Colonic mucosa (tissue), 4 donors: ENCODE data around the gene EIF3B. TPM values are rescaled to one million over a fixed set of nuclear protein-coding genes. Genes with fewer than 3 reads are reported as not detected.

Experiments used
- DNase-seq: peaks from one replicate; pipeline ENCODE4 v3.0.0-alpha.2; 2020
- H3K27ac ChIP-seq: fragments of 200-600 bp; one replicate; pipeline ENCODE4 v1.8.0; 2021
- H3K27me3 ChIP-seq: fragments of 200-600 bp; one replicate; pipeline ENCODE4 v1.8.0; 2021
- H3K36me3 ChIP-seq: fragments of 200-600 bp; one replicate; pipeline ENCODE4 v1.8.0; 2021
- H3K4me1 ChIP-seq: fragments of 200-600 bp; one replicate; pipeline ENCODE4 v1.8.0; 2021; ENCODE audit warnings: mild to moderate bottlenecking
- H3K4me3 ChIP-seq: fragments of 200-600 bp; one replicate; pipeline ENCODE4 v1.8.0; 2021
- H3K9ac ChIP-seq, 2 donors: one replicate each; pipeline ENCODE4 v1.7.0; 2013; ENCODE audit warnings: control low read depth in 2 of 2, low read depth in 2 of 2, low read length in 2 of 2
- H3K9me3 ChIP-seq: fragments of 200-600 bp; one replicate; pipeline ENCODE4 v1.8.0; 2021
- CTCF ChIP-seq: fragments of 200-600 bp; IDR thresholded peaks from one replicate; pipeline ENCODE4 v1.8.0; 2022; ENCODE audit warnings: antibody characterized with exemption, mild to moderate bottlenecking
- intact Hi-C: fragments of 100-400 bp; cut with DNase I; formaldehyde crosslinking; loops from one replicate; pipeline ENCODE4 v1.14.1; 2022
- total RNA-seq, 2 donors: library from RNA; stranded (reverse); fragmentation: NEBNext Ultra II Directional in 1 of 2; extraction: Animal tissue kit (Norgen Biotek cat#: 25700) in 1 of 2; gene quantifications; one replicate each; pipeline ENCODE4 v1.2.1, GENCODE V29; 2021
- donor health status: healthy.
- donor health status: DM: no; HTN: no; CAD: no.
- donor health status: DM: no; HTN: no; CAD: no.

EIF3B gene
- total RNA-seq, 2 donors from 2014 or later: 94.4 to 180 TPM

- Histone ChIP-seq H3K9ac (no peak overlapping the region), H3K4me1 (no peaks in the 10 kb centered on the region), H3K27me3 (no peaks in the 10 kb centered on the region), H3K9me3 (no peaks in the 10 kb centered on the region), H3K4me3 (no peak overlapping the region), H3K27ac (no peak overlapping the region), H3K36me3 (no peaks in the 10 kb centered on the region)
- no peak for TF ChIP-seq CTCF
- intact Hi-C loops: no loop called here
- no peak for DNase-seq
Observed at GRCh38 chr7:2417981-2418481, 63.4 kb downstream of the EIF3B start.

- H3K4me1 ChIP-seq: no peaks in the 10 kb centered on the region
- no peaks in the 10 kb centered on the region for H3K27me3 ChIP-seq
- H3K9me3 ChIP-seq: no peaks in the 10 kb centered on the region
- intact Hi-C loops: no loop called here
- no peaks in the 10 kb centered on the region for H3K36me3 ChIP-seq
- no peak overlapping the region for H3K27ac ChIP-seq
- TF ChIP-seq CTCF: no peak
- no peak overlapping the region for H3K9ac ChIP-seq
- DNase-seq: no peak
- no peak overlapping the region for H3K4me3 ChIP-seq
Observed at GRCh38 chr7:2420216-2420933, 65.7 kb downstream of the EIF3B start.

- no peaks in the 10 kb centered on the region for H3K27me3 ChIP-seq
- no peak for DNase-seq
- no peak overlapping the region for H3K27ac ChIP-seq
- TF ChIP-seq CTCF: no peak
- no peaks in the 10 kb centered on the region for H3K4me1 ChIP-seq
- no peak overlapping the region for H3K9ac ChIP-seq
- intact Hi-C loops: no loop called here
- no peaks in the 10 kb centered on the region for H3K9me3 ChIP-seq
- H3K4me3 ChIP-seq: no peak overlapping the region
- no peaks in the 10 kb centered on the region for H3K36me3 ChIP-seq
Observed at GRCh38 chr7:2421943-2422310, 67.3 kb downstream of the EIF3B start.

GRCh38 chr7:2425749-2426148 lies 71.1 kb downstream of the EIF3B start:
- no peak for DNase-seq
- H3K9me3 ChIP-seq: no peaks in the 10 kb centered on the region
- H3K4me3 ChIP-seq: no peak overlapping the region
- no peaks in the 10 kb centered on the region for H3K4me1 ChIP-seq
- H3K36me3 ChIP-seq: no peaks in the 10 kb centered on the region
- H3K27me3 ChIP-seq: no peaks in the 10 kb centered on the region
- intact Hi-C loops: no loop called here
- no peak overlapping the region for H3K27ac ChIP-seq
- no peak overlapping the region for H3K9ac ChIP-seq
- TF ChIP-seq CTCF: no peak

Other genes with a start within 250 kb of the EIF3B start
- 10 to 100 TPM; 18.2 to 47.0 TPM for gene MAD1L1, start 121.9 kb upstream of the EIF3B start, total RNA-seq
- gene MRM2, start 112.6 kb upstream of the EIF3B start, total RNA-seq: 10 to 100 TPM; 17.3 to 27.0 TPM
- gene NUDT1, start 112.6 kb upstream of the EIF3B start, total RNA-seq: 10 to 100 TPM; 15.0 to 51.6 TPM
- gene SNX8, start 40.4 kb upstream of the EIF3B start, total RNA-seq: 10 to 100 TPM; 22.4 to 36.7 TPM
- gene CHST12, start 48.8 kb downstream of the EIF3B start, total RNA-seq: 1 to 10 TPM; 8.7 to 8.8 TPM
- gene GRIFIN, start 121.6 kb downstream of the EIF3B start, total RNA-seq: not detected
- 100 to 1,000 TPM in 1 of 2 donors, 10 to 100 TPM in 1; 61.4 to 105 TPM for gene LFNG, start 164.9 kb downstream of the EIF3B start, total RNA-seq
- 10 to 100 TPM; 19.3 to 40.0 TPM for gene BRAT1, start 200.7 kb downstream of the EIF3B start, total RNA-seq
- 10 to 100 TPM; 23.2 to 36.3 TPM for gene IQCE, start 204.2 kb downstream of the EIF3B start, total RNA-seq